AML-193 (cell line): Measurements from ENCODE around the gene SMOC2.
"Not testable (repeated sequence)": the region's sequence is repeated elsewhere in the genome, so short reads cannot be mapped to it uniquely, and the experiment has no call there.

ENCODE experiments used
- DNase-seq, 2 experiments: peaks; one replicate each; lab custom pipeline; 2025; lab: John Stamatoyannopoulos, UW

The SMOC2 gene

DNA sequence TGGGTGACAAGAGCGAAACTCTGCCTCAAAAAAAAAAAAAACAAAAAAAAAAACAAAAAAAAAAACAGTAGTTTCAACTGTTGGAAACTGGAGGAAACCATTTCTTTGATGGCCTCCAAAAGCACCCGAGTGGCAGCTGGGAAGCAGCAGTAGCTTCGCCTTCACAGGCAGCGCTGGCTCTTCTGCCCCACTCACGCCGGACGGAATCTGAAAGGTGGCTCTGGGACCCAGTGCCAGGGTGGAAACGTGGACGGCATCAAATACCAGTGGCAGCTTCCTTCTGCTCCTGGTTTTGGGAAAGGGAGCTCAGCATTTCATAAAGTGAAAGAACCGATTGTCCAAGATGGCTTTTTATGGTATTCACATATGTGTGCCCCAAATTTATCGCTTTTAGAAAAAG, 159.4 kb downstream of the SMOC2 start:
- no peak for DNase-seq

- DNase-seq = no peak
Observed at GRCh38 chr6:168601111-168601510, 160.1 kb downstream of the SMOC2 start.

DNA sequence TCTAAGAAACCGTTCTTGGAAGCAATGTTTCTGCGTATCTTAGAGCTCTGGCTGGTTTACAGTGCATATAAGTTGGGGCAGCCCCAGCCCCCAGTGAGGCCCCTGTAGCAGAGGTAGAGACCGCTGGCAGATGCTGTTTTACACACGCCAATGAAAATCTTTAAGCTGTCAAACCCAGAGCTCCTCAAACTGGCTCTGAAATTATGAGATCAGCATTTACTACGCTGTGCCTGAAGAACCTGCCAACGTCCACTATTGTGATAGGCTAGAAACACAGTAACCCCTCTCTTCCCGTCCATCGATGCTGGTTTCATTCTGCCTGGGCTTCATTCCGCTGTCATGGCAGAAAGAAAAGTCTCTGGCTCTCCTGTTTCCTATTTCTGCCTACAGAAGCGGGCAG, 160.6 kb downstream of the SMOC2 start:
- no peak for DNase-seq

- DNase-seq = no peak
Observed at GRCh38 chr6:168602576-168602975, 161.6 kb downstream of the SMOC2 start.

DNA sequence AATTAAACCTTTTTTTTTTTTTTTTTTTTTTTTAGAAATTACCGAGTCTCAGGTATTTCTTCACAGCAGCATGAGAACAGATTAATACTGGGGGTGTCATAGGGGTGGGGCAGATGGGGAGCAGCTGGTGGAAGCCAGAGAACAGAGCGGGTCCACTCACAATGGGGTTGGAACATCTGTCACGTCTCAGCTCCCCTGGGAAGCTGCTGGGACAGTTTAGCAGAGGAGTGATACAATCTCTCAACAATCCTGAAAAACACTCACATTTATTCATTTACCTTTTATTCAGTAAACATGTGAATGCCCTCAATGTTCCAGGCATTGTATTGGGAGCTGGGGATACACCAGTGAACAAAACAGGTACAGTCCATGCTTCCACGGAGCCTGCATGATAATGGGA, 162.2 kb downstream of the SMOC2 start:
- DNase-seq = no peak

- no peak for DNase-seq
Observed at GRCh38 chr6:168605964-168606363, 165.0 kb downstream of the SMOC2 start.

DNA sequence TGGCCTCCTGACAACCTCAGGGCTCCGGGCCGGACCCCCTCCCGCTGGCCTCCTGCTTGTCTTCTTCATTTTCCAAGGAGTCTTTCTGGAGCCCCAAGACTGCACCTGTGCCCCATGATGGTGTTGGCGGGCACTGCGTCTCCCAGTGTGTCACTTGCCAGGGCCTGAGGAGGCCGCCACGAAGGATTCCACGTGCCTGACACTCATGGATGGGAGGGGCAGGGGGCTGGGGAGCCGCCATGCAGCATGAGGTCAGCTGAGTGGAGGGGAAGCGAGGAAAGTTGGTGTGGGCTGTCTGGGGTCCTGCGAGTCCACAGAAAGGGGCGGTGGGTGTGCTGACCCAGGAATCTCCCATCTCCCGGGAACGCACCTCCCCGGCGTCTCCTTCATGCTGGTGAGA, 165.7 kb downstream of the SMOC2 start:
- no peak for DNase-seq

DNA sequence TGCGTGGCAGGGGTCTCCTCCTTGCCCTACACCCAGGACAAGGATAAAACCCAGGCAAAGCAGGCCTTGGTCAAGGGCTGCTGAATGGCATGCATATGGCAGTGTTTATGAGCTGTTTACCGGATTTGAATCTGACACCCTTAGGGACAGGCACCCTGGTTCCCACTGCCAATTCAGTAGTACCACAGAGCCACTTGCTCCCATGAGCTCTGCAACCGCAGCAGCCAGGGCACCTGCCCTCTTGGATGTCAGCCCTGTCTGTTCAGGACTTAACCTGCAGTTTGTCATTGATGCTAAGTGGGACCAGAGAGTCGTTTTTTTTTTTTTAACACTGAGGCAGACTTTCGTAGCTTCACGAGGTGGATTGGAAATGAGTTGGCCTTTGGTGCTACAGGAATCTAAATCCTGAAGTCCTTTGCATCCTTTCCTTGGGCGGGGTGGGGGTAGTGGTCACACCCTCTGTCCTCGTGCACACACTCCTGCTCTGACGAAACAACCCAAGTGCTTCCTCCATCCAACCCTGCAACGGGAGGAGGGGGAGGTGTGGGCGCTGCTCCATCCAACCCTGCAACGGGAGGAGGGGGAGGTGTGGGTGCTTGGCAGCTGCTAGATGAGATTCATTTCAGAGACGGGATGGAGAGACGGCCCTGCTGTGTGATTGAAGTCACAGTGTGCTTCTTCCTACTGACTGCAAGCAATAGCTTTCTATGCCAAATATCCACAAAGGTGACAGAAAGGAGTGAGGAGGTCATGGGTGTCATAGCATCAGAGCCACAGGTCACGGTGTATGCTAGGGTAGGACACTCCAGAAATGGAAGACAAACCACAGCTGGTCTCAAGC, 166.5 kb downstream of the SMOC2 start:
- no peak for DNase-seq

GRCh38 chr6:168608113-168608400, 167.1 kb downstream of the SMOC2 start:
- DNase-seq = no peak

DNA sequence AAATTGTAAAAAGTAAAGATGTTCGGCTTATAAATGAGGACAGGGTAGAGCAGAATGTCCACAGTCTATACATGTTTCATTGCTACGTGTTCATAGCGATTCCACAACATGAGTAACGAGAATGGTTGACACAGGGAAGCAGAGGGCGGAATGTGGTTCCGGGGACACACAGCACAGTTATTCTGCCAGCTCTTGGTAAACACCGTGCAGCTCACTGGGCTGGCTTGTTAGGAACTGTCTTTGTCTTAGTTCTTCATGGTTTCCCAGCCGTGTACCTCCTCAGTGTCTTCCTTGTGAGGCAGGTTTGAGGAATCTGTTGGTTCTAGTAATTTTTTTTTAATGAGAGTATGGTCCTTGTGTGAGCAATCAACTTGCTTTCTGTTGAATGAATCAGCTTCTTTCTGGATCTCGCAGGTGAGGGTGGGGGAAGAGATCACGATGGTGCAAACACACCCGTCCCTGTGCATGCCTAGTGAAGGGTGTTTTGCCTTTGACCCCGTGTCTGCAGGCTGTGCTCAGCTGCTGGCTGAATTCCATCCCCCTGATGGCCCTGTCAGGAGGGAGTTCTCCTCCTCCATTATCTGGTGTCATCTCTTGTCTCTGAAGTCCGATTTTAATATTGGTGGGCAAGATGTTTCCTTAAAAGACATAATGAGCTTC, 168.2 kb downstream of the SMOC2 start:
- no peak for DNase-seq

DNA sequence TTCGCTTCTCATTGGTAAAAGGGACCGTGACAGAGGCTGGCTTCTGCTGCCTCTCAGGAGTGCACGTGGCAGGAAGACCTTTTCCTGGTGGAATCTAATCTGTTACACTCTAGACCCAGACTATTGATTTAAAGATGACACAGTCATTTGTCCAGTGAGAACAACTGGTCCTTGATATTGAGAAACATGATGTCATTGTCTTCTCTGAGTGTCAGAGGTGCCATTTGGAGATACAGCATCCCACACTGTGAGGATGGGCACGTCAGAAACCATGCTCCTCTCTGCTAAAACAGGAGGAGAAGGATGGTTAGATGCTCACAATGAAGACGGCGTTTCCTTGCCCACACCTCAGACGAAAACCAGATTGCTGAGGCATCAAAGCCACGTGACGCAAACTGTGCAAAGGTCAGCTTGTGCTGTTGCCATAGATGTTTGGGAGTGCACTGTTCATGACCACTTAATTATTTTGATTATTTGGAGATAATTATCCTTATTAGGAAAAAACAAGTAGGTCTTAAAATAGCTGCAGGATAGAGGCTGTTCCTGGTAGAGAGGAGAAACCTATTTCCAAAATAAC, 169.0 kb downstream of the SMOC2 start:
- no peak for DNase-seq

GRCh38 chr6:168610966-168611365, 170.0 kb downstream of the SMOC2 start:
- DNase-seq = not testable (repeated sequence)

DNA sequence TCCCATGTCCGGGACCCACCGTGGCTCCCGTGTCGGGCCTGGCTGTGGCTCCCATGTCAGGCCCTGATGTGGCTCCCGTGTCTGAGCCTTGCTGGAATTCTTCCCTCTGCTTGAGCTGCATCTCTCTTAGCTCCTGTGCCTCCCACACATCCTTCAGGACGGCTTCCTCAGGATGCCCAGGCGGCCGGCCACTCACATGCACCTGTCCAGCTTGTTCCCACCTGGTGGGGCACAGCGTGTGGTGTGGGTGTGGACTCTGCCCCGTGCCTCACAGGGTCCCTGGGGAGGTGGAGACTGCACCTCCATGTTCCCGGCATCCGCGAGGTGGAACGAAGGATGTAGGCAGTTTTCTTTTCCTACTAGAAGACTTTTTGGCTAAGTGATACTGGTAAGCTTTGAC, 170.7 kb downstream of the SMOC2 start:
- DNase-seq = no peak

DNA sequence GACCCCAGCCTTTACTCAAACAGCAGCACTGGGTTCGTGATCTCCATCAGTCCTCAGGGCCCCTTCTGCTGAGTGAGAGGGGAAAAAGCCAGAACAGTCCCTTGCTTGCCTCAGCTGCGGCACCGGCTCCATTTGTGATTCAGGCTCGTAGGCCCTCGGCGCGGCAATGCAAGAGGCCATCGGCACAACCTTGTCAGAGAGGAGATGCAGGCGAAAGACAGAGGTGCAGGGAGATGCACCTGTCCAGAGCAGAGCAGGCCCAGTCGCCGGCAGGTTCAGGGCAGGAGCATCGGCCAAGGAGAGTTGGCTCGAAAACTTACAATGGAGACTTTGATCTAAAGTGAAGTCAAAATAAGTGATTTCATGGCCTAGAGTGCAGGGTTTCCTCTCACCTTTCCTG, 171.6 kb downstream of the SMOC2 start:
- DNase-seq = no peak

- no peak for DNase-seq
Observed at GRCh38 chr6:168615837-168616236, 174.9 kb downstream of the SMOC2 start.

- no peak for DNase-seq
Observed at GRCh38 chr6:168616816-168617765, 176.1 kb downstream of the SMOC2 start.

DNA sequence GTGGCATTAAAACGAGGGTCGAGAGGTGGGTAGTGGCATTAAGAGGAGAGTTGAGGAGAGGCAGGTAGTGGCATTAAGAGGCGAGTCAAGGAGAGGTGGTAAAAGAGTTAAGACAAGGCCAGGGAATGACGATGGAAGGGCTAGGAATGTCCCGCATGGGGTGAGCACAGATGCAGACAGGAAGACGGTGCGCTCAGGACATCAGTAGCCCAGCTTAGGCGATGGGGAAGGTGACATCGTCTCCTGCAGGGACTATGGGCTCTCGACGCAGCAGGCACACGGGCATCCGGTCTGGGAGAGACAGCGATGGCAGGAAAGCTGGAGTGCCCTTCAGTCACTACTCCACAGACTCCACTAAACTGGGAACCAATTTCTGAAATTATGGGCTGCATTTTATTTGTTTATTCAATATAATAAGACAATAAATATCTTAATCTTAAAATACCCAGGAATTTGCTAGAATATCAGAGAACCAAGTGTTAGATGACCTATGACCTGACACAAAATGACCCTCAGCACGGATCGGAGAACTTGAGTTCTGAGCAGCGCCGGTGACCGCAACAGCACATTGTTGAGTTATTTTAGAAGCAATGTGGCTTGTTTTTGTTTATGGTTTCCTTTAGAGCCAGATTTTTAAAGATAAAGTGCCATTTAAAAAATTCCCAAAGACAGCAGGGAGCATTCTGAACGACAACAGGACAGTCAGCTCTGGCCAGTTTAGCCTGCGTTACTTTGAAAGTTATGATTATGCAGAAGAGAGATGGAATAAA, 177.7 kb downstream of the SMOC2 start:
- DNase-seq = no peak

DNA sequence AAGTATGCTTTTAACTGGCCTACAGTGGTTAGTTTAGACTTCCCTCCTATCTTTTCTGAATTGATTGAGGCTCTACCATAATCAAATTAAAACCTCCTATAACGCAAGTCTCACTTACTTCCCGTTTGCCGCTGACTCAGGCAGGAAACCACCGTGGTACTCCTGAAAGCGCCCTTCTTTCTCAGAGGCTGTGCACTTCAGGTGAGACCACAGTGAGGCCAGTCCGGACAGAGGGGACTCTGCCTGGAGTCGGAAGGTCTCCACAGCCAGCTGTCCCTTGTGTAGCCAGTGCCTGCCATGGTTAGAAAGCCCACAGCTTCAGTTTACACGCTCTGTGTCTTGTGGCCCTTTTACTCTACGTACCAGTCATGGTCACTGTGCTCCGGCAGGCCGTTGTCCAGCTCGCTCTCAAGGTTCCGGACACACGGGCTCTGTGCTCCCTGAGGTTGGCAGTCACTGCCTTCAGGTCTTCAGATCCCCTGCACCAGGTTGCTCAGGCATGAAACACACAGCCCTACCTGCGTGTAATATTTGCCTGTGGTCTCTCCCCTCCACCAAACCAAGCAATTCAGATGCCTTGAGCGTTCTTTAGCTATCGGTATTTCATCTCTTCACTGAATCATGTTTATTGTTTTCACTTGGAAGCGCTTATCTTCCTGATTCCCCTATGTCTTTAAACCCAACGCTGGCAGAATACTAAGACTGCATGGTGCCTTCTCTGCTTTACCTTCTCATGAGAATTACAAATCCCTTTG, 178.8 kb downstream of the SMOC2 start:
- DNase-seq = no peak

DNA sequence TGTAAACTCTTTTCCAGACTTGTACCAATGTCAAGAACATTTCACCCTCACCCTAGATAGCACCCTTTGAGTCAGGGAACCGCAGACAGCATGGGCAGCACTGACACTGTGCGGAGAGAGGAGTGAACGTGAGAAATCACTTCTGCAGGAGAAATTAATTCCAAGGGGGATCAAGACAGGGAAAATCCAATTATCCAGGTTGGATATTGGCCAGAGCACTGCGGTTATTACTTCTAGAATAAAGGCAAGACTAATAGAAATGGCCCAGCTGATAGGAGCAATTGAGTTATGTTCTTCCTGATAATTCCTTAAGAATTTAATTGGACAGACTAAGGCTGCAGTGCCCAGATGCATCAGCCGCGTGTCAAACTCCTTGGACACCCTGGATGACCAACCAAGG, 179.6 kb downstream of the SMOC2 start:
- no peak for DNase-seq

- no peak for DNase-seq
Observed at GRCh38 chr6:168623736-168624135, 182.8 kb downstream of the SMOC2 start.

- no peak for DNase-seq
Observed at GRCh38 chr6:168624540-168624939, 183.6 kb downstream of the SMOC2 start.
